ENCODE data around the gene IZUMO1. TPM values are rescaled to one million over a fixed set of nuclear protein-coding genes. Genes with fewer than 3 reads are reported as not detected.

The IZUMO1 gene
- total and polyA plus RNA-seq, 2 of the 13 experiments (the other 11 are each of a cell fraction or from before 2014, with no cell fraction given) = 0.07 to 0.22 TPM

DNA sequence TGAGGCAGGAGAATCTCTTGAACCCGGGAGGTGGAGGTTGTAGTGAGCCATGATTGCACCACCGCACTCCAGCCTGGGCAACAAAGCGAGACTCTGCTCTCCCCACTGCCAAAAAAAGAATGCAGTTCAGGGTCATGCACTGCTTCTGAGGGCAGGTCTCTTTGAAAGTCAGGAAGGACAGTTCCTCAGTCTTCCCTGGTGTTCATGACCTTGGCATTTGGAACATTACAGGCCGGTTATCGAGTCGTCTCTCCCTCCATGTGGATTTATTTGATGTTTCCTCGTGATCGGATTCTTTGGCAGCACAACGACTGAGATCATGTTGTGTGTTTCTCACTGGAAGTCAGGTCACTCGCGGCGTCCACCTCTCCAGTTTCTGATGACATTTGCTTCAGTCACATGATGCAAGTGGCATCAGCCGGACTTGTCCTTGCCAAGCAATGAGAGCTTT, 25.8 kb upstream of the IZUMO1 start:
- no peak overlapping the region for H2AFZ ChIP-seq (ENCODE audit: low read length)
- in situ Hi-C loops (cut with HindIII; ENCODE audit: extremely low pct_ligation_motif_present, low pct_unique_long_range_greater_than_20kb) = no loop called here
- DNase-seq (ENCODE audit: low spot score) = peak; percentile 94
- BruUV-seq (replicated peaks) = no TSS peak
- H3K9ac ChIP-seq (ENCODE audit: insufficient read depth, low read depth, low read length) = no peak overlapping the region
- intact Hi-C loops (cut with micrococcal nuclease; ENCODE audit: unreplicated experiment) = loop anchor here (2.0 kb wide), 1 partner anchor 18 kb away; the partner anchor contains the start of gene FGF21
- 5% methylated on average over 12 of the region's 13 CpGs for WGBS (ENCODE audit: low lambda C conversion rate)
- no peaks in the 10 kb centered on the region for H3K36me3 ChIP-seq (replicated peaks in 1 of 2; ENCODE audit: control insufficient read depth in 1 of 2, insufficient read depth in 2 of 2, low read length in 2 of 2)
- H3K9me3 ChIP-seq (ENCODE audit: low read length) = no peaks in the 10 kb centered on the region
- peaks cover 76% of the 10 kb centered on the region for H3K4me1 ChIP-seq (ENCODE audit: insufficient read depth, low read length)
- H3K4me3 ChIP-seq (replicated peaks in 1 of 3; ENCODE audit: insufficient read depth in 1 of 3, low read depth in 2 of 3, low read length in 3 of 3) = peak overlapping the region in 1 of 3 experiments; percentile 10; a peak in 1 of 6 replicates
- peak; percentile 74 for FAIRE-seq
- no peaks in the 10 kb centered on the region for H3K79me2 ChIP-seq (ENCODE audit: insufficient read depth, low read length)
- H3K27ac ChIP-seq (ENCODE audit: extremely low read length, insufficient read depth, low read length) = peak overlapping the region; percentile 57
- peak; percentile 64 for ATAC-seq
- POLR2A ChIA-PET = interaction anchor here (0.6 to 1.9 kb wide), 5 partner anchors 11 to 189 kb away, joined by 3 to 4 read pairs (median 3); partner anchors contain the start of gene PPP1R15A
- peak overlapping the region; percentile 73 for H3K4me2 ChIP-seq (ENCODE audit: low read depth, low read length)
- CTCF ChIA-PET (ENCODE audit: low intra/inter-chr PET ratio, low total read pairs) = no interaction called here
- no peaks in the 10 kb centered on the region for H4K20me1 ChIP-seq (ENCODE audit: insufficient read depth, low read length)
- no peaks in the 10 kb centered on the region for H3K27me3 ChIP-seq (ENCODE audit: control insufficient read depth in 1 of 2, insufficient read depth in 2 of 2, low read length in 2 of 2)
- TF ChIP-seq, protein P1, sequence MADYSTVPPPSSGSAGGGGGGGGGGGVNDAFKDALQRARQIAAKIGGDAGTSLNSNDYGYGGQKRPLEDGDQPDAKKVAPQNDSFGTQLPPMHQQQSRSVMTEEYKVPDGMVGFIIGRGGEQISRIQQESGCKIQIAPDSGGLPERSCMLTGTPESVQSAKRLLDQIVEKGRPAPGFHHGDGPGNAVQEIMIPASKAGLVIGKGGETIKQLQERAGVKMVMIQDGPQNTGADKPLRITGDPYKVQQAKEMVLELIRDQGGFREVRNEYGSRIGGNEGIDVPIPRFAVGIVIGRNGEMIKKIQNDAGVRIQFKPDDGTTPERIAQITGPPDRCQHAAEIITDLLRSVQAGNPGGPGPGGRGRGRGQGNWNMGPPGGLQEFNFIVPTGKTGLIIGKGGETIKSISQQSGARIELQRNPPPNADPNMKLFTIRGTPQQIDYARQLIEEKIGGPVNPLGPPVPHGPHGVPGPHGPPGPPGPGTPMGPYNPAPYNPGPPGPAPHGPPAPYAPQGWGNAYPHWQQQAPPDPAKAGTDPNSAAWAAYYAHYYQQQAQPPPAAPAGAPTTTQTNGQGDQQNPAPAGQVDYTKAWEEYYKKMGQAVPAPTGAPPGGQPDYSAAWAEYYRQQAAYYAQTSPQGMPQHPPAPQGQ (CRISPR knock-in tag; IDR thresholded peaks at IDR 0.05; ENCODE audit: borderline replicate concordance) = no peak
- TF ChIP-seq MEF2D (CRISPR knock-in tag; IDR thresholded peaks at IDR 0.05) (peak; percentile 71; the same call in 1 of the 2 replicates), ZNF607 (CRISPR knock-in tag; IDR thresholded peaks at IDR 0.05; ENCODE audit: borderline replicate concordance) (no peak), ZNF24 (IDR thresholded peaks at IDR 0.05) (no peak), SAFB2 (CRISPR knock-in tag; IDR thresholded peaks at IDR 0.05; ENCODE audit: borderline replicate concordance, low read depth) (no peak), ZNF781 (CRISPR knock-in tag; IDR thresholded peaks at IDR 0.05; ENCODE audit: borderline replicate concordance, not compliant biosample characterization) (no peak), PHB2 (IDR thresholded peaks at IDR 0.05; ENCODE audit: partially characterized antibody) (no peak), TP53 (CRISPR knock-in tag; conservative IDR thresholded peaks at IDR 0.05) (no peak), PRMT3 (CRISPR knock-in tag; IDR thresholded peaks at IDR 0.05; ENCODE audit: borderline replicate concordance, low read depth) (no peak)
- TF ChIP-seq, protein P2, sequence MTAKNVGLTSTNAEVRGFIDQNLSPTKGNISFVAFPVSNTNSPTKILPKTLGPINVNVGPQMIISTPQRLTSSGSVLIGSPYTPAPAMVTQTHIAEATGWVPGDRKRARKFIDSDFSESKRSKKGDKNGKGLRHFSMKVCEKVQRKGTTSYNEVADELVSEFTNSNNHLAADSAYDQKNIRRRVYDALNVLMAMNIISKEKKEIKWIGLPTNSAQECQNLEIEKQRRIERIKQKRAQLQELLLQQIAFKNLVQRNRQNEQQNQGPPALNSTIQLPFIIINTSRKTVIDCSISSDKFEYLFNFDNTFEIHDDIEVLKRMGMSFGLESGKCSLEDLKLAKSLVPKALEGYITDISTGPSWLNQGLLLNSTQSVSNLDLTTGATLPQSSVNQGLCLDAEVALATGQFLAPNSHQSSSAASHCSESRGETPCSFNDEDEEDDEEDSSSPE (CRISPR knock-in tag; IDR thresholded peaks at IDR 0.05) = no peak
- TF ChIP-seq, protein P3, sequence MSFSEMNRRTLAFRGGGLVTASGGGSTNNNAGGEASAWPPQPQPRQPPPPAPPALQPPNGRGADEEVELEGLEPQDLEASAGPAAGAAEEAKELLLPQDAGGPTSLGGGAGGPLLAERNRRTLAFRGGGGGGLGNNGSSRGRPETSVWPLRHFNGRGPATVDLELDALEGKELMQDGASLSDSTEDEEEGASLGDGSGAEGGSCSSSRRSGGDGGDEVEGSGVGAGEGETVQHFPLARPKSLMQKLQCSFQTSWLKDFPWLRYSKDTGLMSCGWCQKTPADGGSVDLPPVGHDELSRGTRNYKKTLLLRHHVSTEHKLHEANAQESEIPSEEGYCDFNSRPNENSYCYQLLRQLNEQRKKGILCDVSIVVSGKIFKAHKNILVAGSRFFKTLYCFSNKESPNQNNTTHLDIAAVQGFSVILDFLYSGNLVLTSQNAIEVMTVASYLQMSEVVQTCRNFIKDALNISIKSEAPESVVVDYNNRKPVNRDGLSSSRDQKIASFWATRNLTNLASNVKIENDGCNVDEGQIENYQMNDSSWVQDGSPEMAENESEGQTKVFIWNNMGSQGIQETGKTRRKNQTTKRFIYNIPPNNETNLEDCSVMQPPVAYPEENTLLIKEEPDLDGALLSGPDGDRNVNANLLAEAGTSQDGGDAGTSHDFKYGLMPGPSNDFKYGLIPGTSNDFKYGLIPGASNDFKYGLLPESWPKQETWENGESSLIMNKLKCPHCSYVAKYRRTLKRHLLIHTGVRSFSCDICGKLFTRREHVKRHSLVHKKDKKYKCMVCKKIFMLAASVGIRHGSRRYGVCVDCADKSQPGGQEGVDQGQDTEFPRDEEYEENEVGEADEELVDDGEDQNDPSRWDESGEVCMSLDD (CRISPR knock-in tag; IDR thresholded peaks at IDR 0.05; ENCODE audit: borderline replicate concordance) = no peak
- TF ChIP-seq, protein P4, sequence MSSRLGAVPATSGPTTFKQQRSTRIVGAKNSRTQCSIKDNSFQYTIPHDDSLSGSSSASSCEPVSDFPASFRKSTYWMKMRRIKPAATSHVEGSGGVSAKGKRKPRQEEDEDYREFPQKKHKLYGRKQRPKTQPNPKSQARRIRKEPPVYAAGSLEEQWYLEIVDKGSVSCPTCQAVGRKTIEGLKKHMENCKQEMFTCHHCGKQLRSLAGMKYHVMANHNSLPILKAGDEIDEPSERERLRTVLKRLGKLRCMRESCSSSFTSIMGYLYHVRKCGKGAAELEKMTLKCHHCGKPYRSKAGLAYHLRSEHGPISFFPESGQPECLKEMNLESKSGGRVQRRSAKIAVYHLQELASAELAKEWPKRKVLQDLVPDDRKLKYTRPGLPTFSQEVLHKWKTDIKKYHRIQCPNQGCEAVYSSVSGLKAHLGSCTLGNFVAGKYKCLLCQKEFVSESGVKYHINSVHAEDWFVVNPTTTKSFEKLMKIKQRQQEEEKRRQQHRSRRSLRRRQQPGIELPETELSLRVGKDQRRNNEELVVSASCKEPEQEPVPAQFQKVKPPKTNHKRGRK (CRISPR knock-in tag; IDR thresholded peaks at IDR 0.05) = no peak
- TF ChIP-seq, protein P5, sequence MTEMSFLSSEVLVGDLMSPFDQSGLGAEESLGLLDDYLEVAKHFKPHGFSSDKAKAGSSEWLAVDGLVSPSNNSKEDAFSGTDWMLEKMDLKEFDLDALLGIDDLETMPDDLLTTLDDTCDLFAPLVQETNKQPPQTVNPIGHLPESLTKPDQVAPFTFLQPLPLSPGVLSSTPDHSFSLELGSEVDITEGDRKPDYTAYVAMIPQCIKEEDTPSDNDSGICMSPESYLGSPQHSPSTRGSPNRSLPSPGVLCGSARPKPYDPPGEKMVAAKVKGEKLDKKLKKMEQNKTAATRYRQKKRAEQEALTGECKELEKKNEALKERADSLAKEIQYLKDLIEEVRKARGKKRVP (CRISPR knock-in tag; IDR thresholded peaks at IDR 0.05) = peak in 1 of 2 experiments; percentile 88; a peak in 2 of 4 replicates
- TF ChIP-seq, protein P6, sequence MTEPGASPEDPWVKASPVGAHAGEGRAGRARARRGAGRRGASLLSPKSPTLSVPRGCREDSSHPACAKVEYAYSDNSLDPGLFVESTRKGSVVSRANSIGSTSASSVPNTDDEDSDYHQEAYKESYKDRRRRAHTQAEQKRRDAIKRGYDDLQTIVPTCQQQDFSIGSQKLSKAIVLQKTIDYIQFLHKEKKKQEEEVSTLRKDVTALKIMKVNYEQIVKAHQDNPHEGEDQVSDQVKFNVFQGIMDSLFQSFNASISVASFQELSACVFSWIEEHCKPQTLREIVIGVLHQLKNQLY (CRISPR knock-in tag; IDR thresholded peaks at IDR 0.05) = 0 out of 2 replicates have a peak, but pooled peaks have one; percentile 46

All from HepG2 (cell line).